Measurements from ENCODE around the gene NR2F1-AS1.

The NR2F1-AS1 gene

DNA sequence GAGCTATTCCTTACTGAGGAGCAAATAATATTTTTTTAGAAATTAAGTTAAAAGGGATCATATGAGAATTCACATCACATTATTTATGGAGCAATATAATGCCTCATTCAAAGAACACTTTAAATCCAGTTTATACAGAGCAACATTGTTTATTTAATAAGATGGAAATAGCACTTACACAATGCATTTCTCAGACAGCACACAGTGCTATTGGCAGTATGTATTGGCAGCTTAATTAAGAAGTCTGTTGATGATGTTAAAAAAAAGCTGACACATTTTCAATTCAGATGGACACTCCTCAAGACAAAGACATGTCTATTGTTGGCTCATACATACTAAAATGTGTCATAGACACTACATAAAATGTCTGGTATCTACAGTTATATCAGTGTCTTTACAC is 171.3 kb downstream of the NR2F1-AS1 start:
- Histone ChIP-seq H3K27ac (ENCODE audit: low read depth, low read length) (no peak overlapping the region), H3K9ac (ENCODE audit: low read depth in 1 of 2, low read length in 2 of 2) (no peak overlapping the region), H3K4me3 (ENCODE audit: low read depth in 1 of 2, low read length in 2 of 2) (no peak overlapping the region), H3K36me3 (ENCODE audit: control insufficient read depth in 1 of 2, insufficient read depth in 2 of 2, low read length in 2 of 2) (no peaks in the 10 kb centered on the region), H3K4me1 (ENCODE audit: control insufficient read depth in 1 of 2, insufficient read depth in 2 of 2, low read length in 2 of 2) (no peaks in the 10 kb centered on the region), H3K27me3 (ENCODE audit: control insufficient read depth in 1 of 2, insufficient read depth in 2 of 2, low read length in 2 of 2) (no peaks in the 10 kb centered on the region), H3K9me3 (ENCODE audit: control insufficient read depth in 1 of 2, low read length in 2 of 2) (no peaks in the 10 kb centered on the region)

GRCh38 chr5:93407454-93407853 is 173.6 kb downstream of the NR2F1-AS1 start:
- Histone ChIP-seq H3K4me1 (ENCODE audit: control insufficient read depth in 1 of 2, insufficient read depth in 2 of 2, low read length in 2 of 2) (no peaks in the 10 kb centered on the region), H3K9ac (ENCODE audit: low read depth in 1 of 2, low read length in 2 of 2) (no peak overlapping the region), H3K9me3 (ENCODE audit: control insufficient read depth in 1 of 2, low read length in 2 of 2) (no peaks in the 10 kb centered on the region), H3K4me3 (ENCODE audit: low read depth in 1 of 2, low read length in 2 of 2) (no peak overlapping the region), H3K27ac (ENCODE audit: low read depth, low read length) (no peak overlapping the region), H3K36me3 (ENCODE audit: control insufficient read depth in 1 of 2, insufficient read depth in 2 of 2, low read length in 2 of 2) (no peaks in the 10 kb centered on the region), H3K27me3 (ENCODE audit: control insufficient read depth in 1 of 2, insufficient read depth in 2 of 2, low read length in 2 of 2) (no peaks in the 10 kb centered on the region)

- H3K27me3 ChIP-seq (ENCODE audit: control insufficient read depth in 1 of 2, insufficient read depth in 2 of 2, low read length in 2 of 2), result no peaks in the 10 kb centered on the region
- H3K4me1 ChIP-seq (ENCODE audit: control insufficient read depth in 1 of 2, insufficient read depth in 2 of 2, low read length in 2 of 2), result no peaks in the 10 kb centered on the region
- no peak overlapping the region for H3K9ac ChIP-seq (ENCODE audit: low read depth in 1 of 2, low read length in 2 of 2)
- no peaks in the 10 kb centered on the region for H3K9me3 ChIP-seq (ENCODE audit: control insufficient read depth in 1 of 2, low read length in 2 of 2)
- H3K27ac ChIP-seq (ENCODE audit: low read depth, low read length), result no peak overlapping the region
- no peaks in the 10 kb centered on the region for H3K36me3 ChIP-seq (ENCODE audit: control insufficient read depth in 1 of 2, insufficient read depth in 2 of 2, low read length in 2 of 2)
- no peak overlapping the region for H3K4me3 ChIP-seq (ENCODE audit: low read depth in 1 of 2, low read length in 2 of 2)
These were observed 174.0 kb downstream of the NR2F1-AS1 start for GRCh38 chr5:93406971-93407401.

- Histone ChIP-seq H3K9ac (ENCODE audit: low read depth in 1 of 2, low read length in 2 of 2) (no peak overlapping the region), H3K36me3 (ENCODE audit: control insufficient read depth in 1 of 2, insufficient read depth in 2 of 2, low read length in 2 of 2) (no peaks in the 10 kb centered on the region), H3K27ac (ENCODE audit: low read depth, low read length) (no peak overlapping the region)
These were observed 176.8 kb downstream of the NR2F1-AS1 start for GRCh38 chr5:93404246-93404645.

GRCh38 chr5:93403141-93403928 is 177.7 kb downstream of the NR2F1-AS1 start:
- Histone ChIP-seq H3K27me3 (ENCODE audit: control insufficient read depth in 1 of 2, insufficient read depth in 2 of 2, low read length in 2 of 2) (no peaks in the 10 kb centered on the region), H3K4me3 (ENCODE audit: low read depth in 1 of 2, low read length in 2 of 2) (no peak overlapping the region), H3K9me3 (ENCODE audit: control insufficient read depth in 1 of 2, low read length in 2 of 2) (no peaks in the 10 kb centered on the region), H3K27ac (ENCODE audit: low read depth, low read length) (no peak overlapping the region), H3K4me1 (ENCODE audit: control insufficient read depth in 1 of 2, insufficient read depth in 2 of 2, low read length in 2 of 2) (no peaks in the 10 kb centered on the region), H3K9ac (ENCODE audit: low read depth in 1 of 2, low read length in 2 of 2) (no peak overlapping the region), H3K36me3 (ENCODE audit: control insufficient read depth in 1 of 2, insufficient read depth in 2 of 2, low read length in 2 of 2) (no peaks in the 10 kb centered on the region)

More at GRCh38 chr5:93404246-93404645, 176.8 kb downstream of the NR2F1-AS1 start:
- H3K4me3 ChIP-seq (ENCODE audit: low read depth in 1 of 2, low read length in 2 of 2), result no peak overlapping the region
- H3K27me3 ChIP-seq (ENCODE audit: control insufficient read depth in 1 of 2, insufficient read depth in 2 of 2, low read length in 2 of 2), result no peaks in the 10 kb centered on the region
- H3K4me1 ChIP-seq (ENCODE audit: control insufficient read depth in 1 of 2, insufficient read depth in 2 of 2, low read length in 2 of 2), result no peaks in the 10 kb centered on the region
- H3K9me3 ChIP-seq (ENCODE audit: control insufficient read depth in 1 of 2, low read length in 2 of 2), result no peaks in the 10 kb centered on the region

- Histone ChIP-seq H3K9me3 (ENCODE audit: control insufficient read depth in 1 of 2, low read length in 2 of 2) (no peaks in the 10 kb centered on the region), H3K4me3 (ENCODE audit: low read depth in 1 of 2, low read length in 2 of 2) (no peak overlapping the region), H3K9ac (ENCODE audit: low read depth in 1 of 2, low read length in 2 of 2) (no peak overlapping the region), H3K4me1 (ENCODE audit: control insufficient read depth in 1 of 2, insufficient read depth in 2 of 2, low read length in 2 of 2) (no peaks in the 10 kb centered on the region), H3K36me3 (ENCODE audit: control insufficient read depth in 1 of 2, insufficient read depth in 2 of 2, low read length in 2 of 2) (no peaks in the 10 kb centered on the region), H3K27ac (ENCODE audit: low read depth, low read length) (no peak overlapping the region), H3K27me3 (ENCODE audit: control insufficient read depth in 1 of 2, insufficient read depth in 2 of 2, low read length in 2 of 2) (no peaks in the 10 kb centered on the region)
These were observed 178.6 kb downstream of the NR2F1-AS1 start for GRCh38 chr5:93402451-93402850.

GRCh38 chr5:93401634-93402213 is 179.3 kb downstream of the NR2F1-AS1 start:
- Histone ChIP-seq H3K4me1 (ENCODE audit: control insufficient read depth in 1 of 2, insufficient read depth in 2 of 2, low read length in 2 of 2) (no peaks in the 10 kb centered on the region), H3K36me3 (ENCODE audit: control insufficient read depth in 1 of 2, insufficient read depth in 2 of 2, low read length in 2 of 2) (no peaks in the 10 kb centered on the region), H3K9ac (ENCODE audit: low read depth in 1 of 2, low read length in 2 of 2) (no peak overlapping the region), H3K4me3 (ENCODE audit: low read depth in 1 of 2, low read length in 2 of 2) (no peak overlapping the region), H3K27ac (ENCODE audit: low read depth, low read length) (no peak overlapping the region), H3K27me3 (ENCODE audit: control insufficient read depth in 1 of 2, insufficient read depth in 2 of 2, low read length in 2 of 2) (no peaks in the 10 kb centered on the region), H3K9me3 (ENCODE audit: control insufficient read depth in 1 of 2, low read length in 2 of 2) (peaks cover 0 to 2% of the 10 kb centered on the region in 2 donors)

GRCh38 chr5:93399675-93400074 is 181.3 kb downstream of the NR2F1-AS1 start:
- Histone ChIP-seq H3K27me3 (ENCODE audit: control insufficient read depth in 1 of 2, insufficient read depth in 2 of 2, low read length in 2 of 2) (no peaks in the 10 kb centered on the region), H3K9ac (ENCODE audit: low read depth in 1 of 2, low read length in 2 of 2) (no peak overlapping the region)

DNA sequence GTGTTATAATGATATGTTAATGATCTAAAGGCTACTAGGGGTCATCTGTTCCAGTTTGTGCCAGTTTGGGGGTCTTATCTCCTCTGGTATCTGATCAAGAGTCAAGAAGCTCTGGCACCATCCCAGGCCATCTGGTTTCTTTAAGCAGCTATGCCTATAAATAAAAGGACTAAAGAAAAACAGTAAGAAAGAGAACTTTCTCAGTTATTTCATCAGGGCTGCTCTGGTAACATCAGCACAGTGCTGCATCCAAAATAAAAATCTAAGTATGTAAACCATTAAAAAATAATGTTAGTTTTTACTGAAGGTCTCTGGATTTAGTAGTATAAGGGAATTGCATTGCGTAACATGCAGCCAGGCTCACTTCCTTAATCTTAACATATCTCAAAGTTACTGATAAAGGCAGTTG is 185.0 kb downstream of the NR2F1-AS1 start:
- Histone ChIP-seq H3K27me3 (ENCODE audit: control insufficient read depth in 1 of 2, insufficient read depth in 2 of 2, low read length in 2 of 2) (no peaks in the 10 kb centered on the region), H3K4me1 (ENCODE audit: control insufficient read depth in 1 of 2, insufficient read depth in 2 of 2, low read length in 2 of 2) (no peaks in the 10 kb centered on the region), H3K27ac (ENCODE audit: low read depth, low read length) (no peak overlapping the region), H3K9ac (ENCODE audit: low read depth in 1 of 2, low read length in 2 of 2) (no peak overlapping the region), H3K9me3 (ENCODE audit: control insufficient read depth in 1 of 2, low read length in 2 of 2) (peaks cover 0 to 5% of the 10 kb centered on the region in 2 donors), H3K4me3 (ENCODE audit: low read depth in 1 of 2, low read length in 2 of 2) (no peak overlapping the region), H3K36me3 (ENCODE audit: control insufficient read depth in 1 of 2, insufficient read depth in 2 of 2, low read length in 2 of 2) (no peaks in the 10 kb centered on the region)

More at GRCh38 chr5:93399675-93400074, 181.3 kb downstream of the NR2F1-AS1 start:
- no peak overlapping the region for H3K4me3 ChIP-seq (ENCODE audit: low read depth in 1 of 2, low read length in 2 of 2)
- H3K36me3 ChIP-seq (ENCODE audit: control insufficient read depth in 1 of 2, insufficient read depth in 2 of 2, low read length in 2 of 2), result no peaks in the 10 kb centered on the region
- no peak overlapping the region for H3K27ac ChIP-seq (ENCODE audit: low read depth, low read length)
- H3K9me3 ChIP-seq (ENCODE audit: control insufficient read depth in 1 of 2, low read length in 2 of 2), result peaks cover 0 to 5% of the 10 kb centered on the region in 2 donors
- H3K4me1 ChIP-seq (ENCODE audit: control insufficient read depth in 1 of 2, insufficient read depth in 2 of 2, low read length in 2 of 2), result no peaks in the 10 kb centered on the region

GRCh38 chr5:93395010-93395409 is 186.0 kb downstream of the NR2F1-AS1 start:
- H3K9ac ChIP-seq (ENCODE audit: low read depth in 1 of 2, low read length in 2 of 2), result no peak overlapping the region
- H3K4me3 ChIP-seq (ENCODE audit: low read depth in 1 of 2, low read length in 2 of 2), result no peak overlapping the region
- no peaks in the 10 kb centered on the region for H3K36me3 ChIP-seq (ENCODE audit: control insufficient read depth in 1 of 2, insufficient read depth in 2 of 2, low read length in 2 of 2)
- peaks cover 0 to 5% of the 10 kb centered on the region in 2 donors for H3K9me3 ChIP-seq (ENCODE audit: control insufficient read depth in 1 of 2, low read length in 2 of 2)
- H3K27me3 ChIP-seq (ENCODE audit: control insufficient read depth in 1 of 2, insufficient read depth in 2 of 2, low read length in 2 of 2), result no peaks in the 10 kb centered on the region
- no peak overlapping the region for H3K27ac ChIP-seq (ENCODE audit: low read depth, low read length)
- no peaks in the 10 kb centered on the region for H3K4me1 ChIP-seq (ENCODE audit: control insufficient read depth in 1 of 2, insufficient read depth in 2 of 2, low read length in 2 of 2)

Measured in duodenal mucosa (tissue), 2 donors.